K562 (cell line): ENCODE data around the gene HHEX. TPM values are rescaled to one million over a fixed set of nuclear protein-coding genes. Genes with fewer than 3 reads are reported as not detected.

ENCODE experiments used
- BDP1 ChIP-seq: IDR thresholded peaks from 3 replicates; pipeline ENCODE4 v1.6.1; 2011; ENCODE audit not compliant: insufficient read length, insufficient read depth
- BHLHE40 ChIP-seq: IDR thresholded peaks from 2 replicates; pipeline ENCODE4 v1.6.1; 2011; ENCODE audit warnings: low read length, improper control_type of control experiment
- CXXC5 ChIP-seq: fragments of 250-450 bp; sonication (Bioruptor Pico); IDR thresholded peaks from 2 replicates; pipeline ENCODE4 v1.8.0; 2022; ENCODE audit warnings: inconsistent platforms, mild to moderate bottlenecking, moderate library complexity
- ETV5 ChIP-seq: sonication (generic); formaldehyde crosslinking; IDR thresholded peaks from 2 replicates; pipeline ENCODE4 v1.4.0; 2020; ENCODE audit warnings: low read depth, mild to moderate bottlenecking, missing genetic modification reagents
- GABPA ChIP-seq: fragments of 200-800 bp; sonication (Bioruptor generic); conservative IDR thresholded peaks from 2 replicates; pipeline ENCODE4 v1.6.1; 2016; ENCODE audit warnings: low read depth, missing genetic modification characterization, missing compliant biosample characterization
- NCOR1 ChIP-seq: fragments of 450-650 bp; IDR thresholded peaks from 2 replicates; pipeline ENCODE4 v1.6.1; 2016; ENCODE audit warnings: mild to moderate bottlenecking, moderate library complexity
- PHF8 ChIP-seq: fragments of 200-600 bp; sonication (generic); IDR thresholded peaks from 2 replicates; pipeline ENCODE4 v1.6.1; 2012; ENCODE audit warnings: mixed run types, mild to moderate bottlenecking, inconsistent platforms, low read length, moderate library complexity, borderline replicate concordance
- POLR2AphosphoS5 ChIP-seq: IDR thresholded peaks from 2 replicates; pipeline ENCODE4 v1.6.1; 2011; ENCODE audit warnings: mild to moderate bottlenecking, low read depth, low read length, moderate library complexity; ENCODE audit not compliant: control insufficient read depth, insufficient read depth
- polyA plus RNA-seq, 8 experiments: library from polyadenylated mRNA; depleted of rRNA in 4 of 8; stranded (reverse) in 5 of 8; unstranded in 3 of 8; fragments of >200 nt; fragmentation: Nextera tagmentation in 2 of 8; fragmentation: Illumina TruSeq in 1 of 8; extraction: Ambion mirVana in 2 of 8; extraction: Trizol in 1 of 8; gene quantifications; 2 replicates each; pipeline versions ENCODE4 v1.2.1 to v1.2.3, GENCODE V29; 2011 to 2014; ENCODE audit warnings: inconsistent platforms in 1 of 8, missing spikeins in 1 of 8
- total RNA-seq, 7 experiments: library from RNA; depleted of rRNA in 6 of 7; stranded (reverse); fragments of >200 nt in 6 of 7; fragmentation: Illumina TruSeq in 2 of 7; extraction: Trizol in 2 of 7; gene quantifications; 2 replicates each; pipeline versions ENCODE4 v1.2.1 to v1.2.3, GENCODE V29; 2011 to 2021; ENCODE audit warnings: low replicate concordance in 1 of 7
- TF ChIP-seq, protein P1 (sequence below): IDR thresholded peaks from 2 replicates; pipeline ENCODE4 v1.6.1; 2016; ENCODE audit warnings: missing genetic modification characterization, missing compliant biosample characterization

The HHEX gene
- total and polyA plus RNA-seq, 9 of the 15 experiments (the other 6 are each of a cell fraction or from before 2014, with no cell fraction given), result 37.2 to 133 (median 80.2) TPM

DNA sequence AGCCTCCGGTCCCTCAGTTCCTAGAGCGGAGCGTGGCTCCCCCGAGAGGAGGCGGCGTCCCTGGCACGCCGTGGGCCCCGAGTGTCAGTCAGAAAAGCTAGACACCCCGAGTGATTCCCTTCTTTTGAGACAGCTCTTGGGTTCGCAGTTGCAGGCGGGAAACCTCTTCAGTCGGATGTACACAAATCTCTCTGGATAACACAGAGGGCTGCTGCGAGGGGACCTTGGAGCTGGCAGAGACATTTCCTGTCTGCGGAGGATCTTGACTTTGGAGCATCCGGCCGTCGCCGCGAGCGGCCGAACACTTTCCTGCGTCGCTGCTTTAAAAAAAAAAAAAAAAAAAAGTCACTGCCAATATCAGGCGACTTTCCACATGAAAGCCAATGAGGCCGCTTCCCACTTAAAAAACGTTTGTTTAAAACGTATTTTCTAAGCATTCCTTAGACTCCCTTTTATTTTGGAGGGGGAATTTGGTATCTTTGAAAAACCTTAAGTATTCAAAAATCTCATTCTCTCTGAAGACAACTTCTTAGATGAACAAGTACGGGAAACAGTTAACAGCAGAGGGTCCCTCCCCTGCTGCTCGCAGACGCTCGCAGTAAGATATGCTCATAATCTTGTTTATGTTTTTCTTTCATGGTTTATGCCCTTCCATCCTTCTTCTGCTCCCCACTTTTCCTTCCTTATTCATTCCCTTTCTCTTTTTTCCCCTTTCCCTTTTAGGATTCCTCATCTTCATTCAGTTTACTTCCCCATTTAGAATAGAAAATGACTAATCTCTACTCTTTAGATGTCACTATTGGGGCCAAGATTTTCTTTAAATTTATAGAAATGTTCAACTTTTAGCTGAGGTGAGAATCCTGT is 10.0 kb downstream of the HHEX start (continued):
- 0 out of 2 replicates have a peak, but pooled peaks have one; percentile 18 for TF ChIP-seq POLR2AphosphoS5
- TF ChIP-seq, protein P1, sequence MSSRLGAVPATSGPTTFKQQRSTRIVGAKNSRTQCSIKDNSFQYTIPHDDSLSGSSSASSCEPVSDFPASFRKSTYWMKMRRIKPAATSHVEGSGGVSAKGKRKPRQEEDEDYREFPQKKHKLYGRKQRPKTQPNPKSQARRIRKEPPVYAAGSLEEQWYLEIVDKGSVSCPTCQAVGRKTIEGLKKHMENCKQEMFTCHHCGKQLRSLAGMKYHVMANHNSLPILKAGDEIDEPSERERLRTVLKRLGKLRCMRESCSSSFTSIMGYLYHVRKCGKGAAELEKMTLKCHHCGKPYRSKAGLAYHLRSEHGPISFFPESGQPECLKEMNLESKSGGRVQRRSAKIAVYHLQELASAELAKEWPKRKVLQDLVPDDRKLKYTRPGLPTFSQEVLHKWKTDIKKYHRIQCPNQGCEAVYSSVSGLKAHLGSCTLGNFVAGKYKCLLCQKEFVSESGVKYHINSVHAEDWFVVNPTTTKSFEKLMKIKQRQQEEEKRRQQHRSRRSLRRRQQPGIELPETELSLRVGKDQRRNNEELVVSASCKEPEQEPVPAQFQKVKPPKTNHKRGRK, result peak; percentile 84
- no peak for TF ChIP-seq BHLHE40
- TF ChIP-seq NCOR1, result no peak
- TF ChIP-seq PHF8, result peak; percentile 32; the same call in 1 of the 2 replicates
- peak; percentile 35; the same call in 1 of the 2 replicates for TF ChIP-seq ETV5
- peak; percentile 47 for TF ChIP-seq CXXC5
- TF ChIP-seq BDP1, result no peak
- TF ChIP-seq GABPA (tag), result peak; percentile 83
